Keratinocyte (primary cell): Measurements from ENCODE around the gene STAB2. TPM values are rescaled to one million over a fixed set of nuclear protein-coding genes. Genes with fewer than 3 reads are reported as not detected.
A peak's percentile ranks its signal among the peaks of the same experiment; 100 is the strongest.

ENCODE experiments used
- DNase-seq: peaks from one replicate; pipeline ENCODE4 v3.0.0-alpha.2; 2011; ENCODE audit warnings: low read depth, missing footprints, low spot score
- FAIRE-seq: peaks from 2 replicates; lab custom pipeline; 2011; peaks lifted over from hg19 to GRCh38; lab: Jason Lieb, UNC
- H2AFZ ChIP-seq: 2 replicates; pipeline ENCODE4 v1.6.0; 2012; ENCODE audit warnings: low read length, control low read depth, inconsistent platforms; ENCODE audit not compliant: control insufficient read depth
- H3K27ac ChIP-seq: 2 replicates; pipeline ENCODE4 v1.5.1; 2011; ENCODE audit warnings: low read length; ENCODE audit not compliant: control insufficient read depth, insufficient read depth
- H3K27me3 ChIP-seq: 3 replicates; pipeline ENCODE4 v1.6.0; 2011; ENCODE audit warnings: low read length; ENCODE audit not compliant: control insufficient read depth, insufficient read depth; ENCODE audit errors: extremely low read depth
- H3K36me3 ChIP-seq, 2 experiments: 2 replicates in 1 of 2; 3 replicates in 1 of 2; pipeline ENCODE4 v1.5.1; 2011; ENCODE audit warnings: low read length in 2 of 2, mild to moderate bottlenecking in 1 of 2; ENCODE audit not compliant: control insufficient read depth in 2 of 2, insufficient read depth in 2 of 2; ENCODE audit errors: extremely low read depth in 1 of 2
- H3K4me1 ChIP-seq: 3 replicates; pipeline ENCODE4 v1.5.1; 2011; ENCODE audit warnings: low read length; ENCODE audit not compliant: control insufficient read depth, insufficient read depth; ENCODE audit errors: extremely low read depth
- H3K4me2 ChIP-seq: 3 replicates; pipeline ENCODE4 v1.6.0; 2011; ENCODE audit warnings: low read depth, low read length; ENCODE audit not compliant: control insufficient read depth, insufficient read depth; ENCODE audit errors: extremely low read depth
- H3K4me3 ChIP-seq, 3 experiments: fragments of 200-600 bp in 1 of 3; sonication (generic) in 1 of 3; 2 replicates in 2 of 3; 3 replicates in 1 of 3; pipeline ENCODE4 v1.5.1; 2011 to 2016; ENCODE audit warnings: low read length in 3 of 3, mild to moderate bottlenecking in 3 of 3, control low read depth in 2 of 3, inconsistent platforms in 1 of 3, low read depth in 1 of 3, mixed read lengths in 1 of 3, mixed run types in 1 of 3, moderate library complexity in 1 of 3; ENCODE audit not compliant: control insufficient read depth in 2 of 3, insufficient read depth in 2 of 3; ENCODE audit errors: extremely low read depth in 1 of 3
- H3K79me2 ChIP-seq: 2 replicates; pipeline ENCODE4 v1.6.0; 2012; ENCODE audit warnings: low read length; ENCODE audit not compliant: control insufficient read depth, insufficient read depth
- H3K9ac ChIP-seq: 3 replicates; pipeline ENCODE4 v1.6.0; 2011; ENCODE audit warnings: low read length; ENCODE audit not compliant: control insufficient read depth, insufficient read depth; ENCODE audit errors: extremely low read depth
- H3K9me1 ChIP-seq: 3 replicates; pipeline ENCODE4 v1.6.0; 2011; ENCODE audit warnings: low read length; ENCODE audit not compliant: control insufficient read depth, insufficient read depth; ENCODE audit errors: extremely low read depth
- H3K9me3 ChIP-seq: 2 replicates; pipeline ENCODE4 v1.5.1; 2012; ENCODE audit warnings: low read depth, low read length; ENCODE audit not compliant: control insufficient read depth
- H4K20me1 ChIP-seq: 3 replicates; pipeline ENCODE4 v1.6.0; 2011; ENCODE audit warnings: low read length; ENCODE audit not compliant: control insufficient read depth, insufficient read depth; ENCODE audit errors: extremely low read depth
- EZH2 ChIP-seq: IDR thresholded peaks from one replicate; pipeline ENCODE4 v1.6.1; 2012; ENCODE audit warnings: inconsistent platforms, mild to moderate bottlenecking, low read length, moderate library complexity
- dilution Hi-C: fragments of 300-500 bp; cut with MboI; formaldehyde crosslinking; loops from one replicate; pipeline ENCODE4 v1.7.0; 2020; ENCODE audit warnings: low sequenced_read_pairs; ENCODE audit not compliant: extremely low pct_ligation_motif_present
- polyA plus RNA-seq, 5 experiments: library from polyadenylated mRNA; depleted of rRNA in 3 of 5; stranded (reverse) in 3 of 5; stranded (forward) in 1 of 5; unstranded in 1 of 5; fragments of >200 nt; gene quantifications; 1 replicate in 1 of 5; 2 replicates in 3 of 5; 3 replicates in 1 of 5; pipeline versions ENCODE4 v1.2.1 to v1.2.3, GENCODE V29; 2011 to 2012; ENCODE audit warnings: missing spikeins in 2 of 5, low read depth in 1 of 5, low replicate concordance in 1 of 5
- TF ChIP-seq, protein P1 (sequence below), 3 experiments: IDR thresholded peaks in 1 of 3; conservative IDR thresholded peaks in 1 of 3; optimal IDR thresholded peaks in 1 of 3; 2 replicates in 2 of 3; 3 replicates in 1 of 3; pipeline versions ENCODE3 to v1.5.1; 2011; ENCODE audit warnings: low read length in 3 of 3, mild to moderate bottlenecking in 3 of 3, moderate library complexity in 2 of 3, control low read depth in 1 of 3, inconsistent platforms in 1 of 3; ENCODE audit not compliant: insufficient read depth in 2 of 3; ENCODE audit errors: extremely low read depth in 1 of 3

Gene STAB2
- polyA plus RNA-seq, 1 donor (not counting 4 experiments of a cell fraction or from before 2014, with no cell fraction given) = not detected

GRCh38 chr12:103751171-103751570 lies 164.1 kb downstream of the STAB2 start:
- Histone ChIP-seq H3K4me1 (peaks cover 10% of the 10 kb centered on the region), H3K4me3 (no peak overlapping the region), H3K4me2 (no peak overlapping the region), H3K36me3 (no peaks in the 10 kb centered on the region), H3K27me3 (no peaks in the 10 kb centered on the region), H3K9me1 (no peaks in the 10 kb centered on the region), H3K9ac (no peak overlapping the region), H3K79me2 (no peaks in the 10 kb centered on the region), H3K27ac (no peak overlapping the region), H3K9me3 (no peaks in the 10 kb centered on the region), H4K20me1 (no peaks in the 10 kb centered on the region), H2AFZ (no peak overlapping the region)
- no peak for FAIRE-seq
- no peak for DNase-seq
- dilution Hi-C loops = no loop called here
- TF ChIP-seq, protein P1, sequence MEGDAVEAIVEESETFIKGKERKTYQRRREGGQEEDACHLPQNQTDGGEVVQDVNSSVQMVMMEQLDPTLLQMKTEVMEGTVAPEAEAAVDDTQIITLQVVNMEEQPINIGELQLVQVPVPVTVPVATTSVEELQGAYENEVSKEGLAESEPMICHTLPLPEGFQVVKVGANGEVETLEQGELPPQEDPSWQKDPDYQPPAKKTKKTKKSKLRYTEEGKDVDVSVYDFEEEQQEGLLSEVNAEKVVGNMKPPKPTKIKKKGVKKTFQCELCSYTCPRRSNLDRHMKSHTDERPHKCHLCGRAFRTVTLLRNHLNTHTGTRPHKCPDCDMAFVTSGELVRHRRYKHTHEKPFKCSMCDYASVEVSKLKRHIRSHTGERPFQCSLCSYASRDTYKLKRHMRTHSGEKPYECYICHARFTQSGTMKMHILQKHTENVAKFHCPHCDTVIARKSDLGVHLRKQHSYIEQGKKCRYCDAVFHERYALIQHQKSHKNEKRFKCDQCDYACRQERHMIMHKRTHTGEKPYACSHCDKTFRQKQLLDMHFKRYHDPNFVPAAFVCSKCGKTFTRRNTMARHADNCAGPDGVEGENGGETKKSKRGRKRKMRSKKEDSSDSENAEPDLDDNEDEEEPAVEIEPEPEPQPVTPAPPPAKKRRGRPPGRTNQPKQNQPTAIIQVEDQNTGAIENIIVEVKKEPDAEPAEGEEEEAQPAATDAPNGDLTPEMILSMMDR (optimal IDR thresholded peaks at IDR 0.05 in 1 of 3, IDR thresholded peaks at IDR 0.05 in 1 of 3, conservative IDR thresholded peaks at IDR 0.05 in 1 of 3; ENCODE audit: extremely low read depth in 1 of 3, insufficient read depth in 2 of 3, low read length in 3 of 3) = peak; percentile 14 to 19 (median 15)
- TF ChIP-seq EZH2 = no peak

GRCh38 chr12:103751600-103751999 lies 164.5 kb downstream of the STAB2 start:
- no peaks in the 10 kb centered on the region for H3K27me3 ChIP-seq
- dilution Hi-C loops = no loop called here

More at GRCh38 chr12:103751600-103751999, 164.5 kb downstream of the STAB2 start:
- FAIRE-seq (no peak), DNase-seq (no peak)
- Histone ChIP-seq H3K9ac (no peak overlapping the region), H3K36me3 (no peaks in the 10 kb centered on the region), H3K27ac (no peak overlapping the region), H3K4me3 (no peak overlapping the region), H3K79me2 (no peaks in the 10 kb centered on the region), H4K20me1 (no peaks in the 10 kb centered on the region), H2AFZ (no peak overlapping the region), H3K9me1 (no peaks in the 10 kb centered on the region), H3K9me3 (no peaks in the 10 kb centered on the region), H3K4me1 (peaks cover 10% of the 10 kb centered on the region), H3K4me2 (no peak overlapping the region)
- TF ChIP-seq, protein P1 (optimal IDR thresholded peaks at IDR 0.05 in 1 of 3, IDR thresholded peaks at IDR 0.05 in 1 of 3, conservative IDR thresholded peaks at IDR 0.05 in 1 of 3; ENCODE audit: extremely low read depth in 1 of 3, insufficient read depth in 2 of 3, low read length in 3 of 3) = no peak
- no peak for TF ChIP-seq EZH2
